D721Med (cell line): ENCODE data around the gene DDT.
"Not testable (repeated sequence)": the region's sequence is repeated elsewhere in the genome, so short reads cannot be mapped to it uniquely, and the experiment has no call there.

Source experiments
- DNase-seq: peaks from one replicate; pipeline ENCODE4 v3.0.0; 2011; ENCODE audit warnings: low spot score; ENCODE audit not compliant: insufficient read length
- FAIRE-seq: peaks from 2 replicates; lab custom pipeline; 2011; peaks lifted over from hg19 to GRCh38; lab: Jason Lieb, UNC
- TF ChIP-seq, protein P1 (sequence below): IDR thresholded peaks from 2 replicates; pipeline ENCODE4 v1.5.1; 2012; ENCODE audit warnings: mild to moderate bottlenecking, control low read depth; ENCODE audit not compliant: insufficient read depth; ENCODE audit errors: missing control alignments

DDT gene

GRCh38 chr22:23956301-23956900, 17.8 kb downstream of the DDT start:
- TF ChIP-seq, protein P1, sequence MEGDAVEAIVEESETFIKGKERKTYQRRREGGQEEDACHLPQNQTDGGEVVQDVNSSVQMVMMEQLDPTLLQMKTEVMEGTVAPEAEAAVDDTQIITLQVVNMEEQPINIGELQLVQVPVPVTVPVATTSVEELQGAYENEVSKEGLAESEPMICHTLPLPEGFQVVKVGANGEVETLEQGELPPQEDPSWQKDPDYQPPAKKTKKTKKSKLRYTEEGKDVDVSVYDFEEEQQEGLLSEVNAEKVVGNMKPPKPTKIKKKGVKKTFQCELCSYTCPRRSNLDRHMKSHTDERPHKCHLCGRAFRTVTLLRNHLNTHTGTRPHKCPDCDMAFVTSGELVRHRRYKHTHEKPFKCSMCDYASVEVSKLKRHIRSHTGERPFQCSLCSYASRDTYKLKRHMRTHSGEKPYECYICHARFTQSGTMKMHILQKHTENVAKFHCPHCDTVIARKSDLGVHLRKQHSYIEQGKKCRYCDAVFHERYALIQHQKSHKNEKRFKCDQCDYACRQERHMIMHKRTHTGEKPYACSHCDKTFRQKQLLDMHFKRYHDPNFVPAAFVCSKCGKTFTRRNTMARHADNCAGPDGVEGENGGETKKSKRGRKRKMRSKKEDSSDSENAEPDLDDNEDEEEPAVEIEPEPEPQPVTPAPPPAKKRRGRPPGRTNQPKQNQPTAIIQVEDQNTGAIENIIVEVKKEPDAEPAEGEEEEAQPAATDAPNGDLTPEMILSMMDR = peak; percentile 86
- peak; percentile 32 for FAIRE-seq
- DNase-seq = peak; percentile 37

DNA sequence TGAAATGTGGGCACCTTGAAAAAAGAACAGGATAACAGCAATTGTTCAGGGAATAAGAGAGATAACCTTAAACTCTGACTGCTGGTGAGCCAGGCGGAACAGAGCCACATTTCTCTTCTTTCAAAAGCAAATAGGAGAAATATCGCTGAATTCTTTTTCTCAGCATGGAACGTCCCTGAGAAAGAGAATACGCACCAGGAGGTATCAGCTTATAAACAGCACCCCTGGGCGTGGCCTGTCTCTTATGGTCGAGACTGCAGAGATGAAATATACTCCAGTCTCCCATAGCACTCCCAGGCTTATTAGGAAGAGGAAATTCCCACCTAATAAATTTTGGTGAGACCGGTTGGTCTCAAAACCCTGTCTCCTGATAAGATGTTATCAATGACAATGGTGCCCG, 18.4 kb downstream of the DDT start:
- not testable (repeated sequence) for DNase-seq, FAIRE-seq

DNA sequence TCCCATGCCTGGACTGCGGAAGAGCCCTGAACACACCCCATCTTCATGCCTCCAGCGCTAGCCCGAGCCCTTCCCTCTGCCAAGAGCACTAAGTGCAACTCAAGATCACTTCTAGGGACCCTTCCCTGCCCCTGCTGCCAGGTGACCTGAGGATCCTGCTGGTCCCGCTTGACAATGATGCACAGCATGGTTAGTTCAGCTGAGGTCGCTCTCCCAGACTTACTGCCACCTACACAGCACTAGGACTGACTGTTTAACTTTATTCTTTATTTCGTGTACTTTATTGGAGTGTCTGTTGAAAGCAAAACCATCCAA, 19.3 kb downstream of the DDT start:
- FAIRE-seq, DNase-seq: not testable (repeated sequence)

DNA sequence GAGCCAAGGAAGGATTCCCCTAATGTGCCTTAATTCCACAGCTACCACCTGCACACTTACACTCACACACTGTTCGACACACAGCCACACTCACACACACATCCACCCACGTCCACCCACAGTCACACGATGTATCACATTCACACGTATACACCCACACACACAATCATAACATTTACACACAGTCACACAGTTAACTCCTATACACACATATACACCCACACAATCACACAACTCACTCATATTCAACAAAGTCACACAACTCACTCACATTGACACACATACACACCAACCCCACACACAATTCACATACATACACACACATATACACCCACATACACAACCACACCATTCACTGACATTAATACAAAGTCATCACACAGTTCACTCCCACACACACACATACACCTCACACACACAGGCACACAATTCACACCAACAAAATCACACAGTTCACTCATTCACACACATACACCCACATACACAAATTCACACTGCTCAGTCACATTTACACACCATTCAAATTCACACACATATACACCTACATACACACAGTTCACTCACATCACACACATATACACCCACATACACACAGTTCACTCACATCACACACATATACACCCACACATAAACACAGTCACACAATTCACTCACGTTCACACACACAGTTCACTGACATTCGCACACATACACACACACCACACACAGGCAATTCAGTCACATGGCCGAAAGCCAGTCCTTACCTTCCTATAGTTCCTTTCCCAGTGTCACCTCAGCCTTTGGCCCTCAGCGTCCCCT, 19.8 kb downstream of the DDT start:
- not testable (repeated sequence) for FAIRE-seq, DNase-seq

DNA sequence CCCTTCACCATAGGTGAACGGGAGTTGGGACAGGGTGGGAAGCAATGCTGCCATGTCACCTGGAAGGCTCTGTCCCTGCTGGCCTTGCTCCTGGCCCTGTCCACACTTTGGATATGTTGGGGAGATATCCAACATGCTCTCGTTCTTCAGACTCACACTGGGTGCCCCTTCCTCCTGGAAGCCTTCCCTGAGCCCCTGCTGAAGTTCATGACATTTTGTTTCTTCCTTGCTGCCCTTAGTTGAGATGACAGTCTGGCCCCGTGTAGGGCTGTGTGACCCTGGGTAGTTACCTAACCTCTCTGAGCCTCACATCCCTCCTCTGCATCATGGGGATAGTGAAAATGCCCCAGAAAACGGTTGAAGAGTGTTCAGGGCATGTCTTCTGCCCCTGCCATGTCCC, 20.8 kb downstream of the DDT start:
- not testable (repeated sequence) for DNase-seq, FAIRE-seq

- FAIRE-seq = not testable (repeated sequence)
These were observed 21.3 kb downstream of the DDT start for GRCh38 chr22:23952794-23953405.

DNA sequence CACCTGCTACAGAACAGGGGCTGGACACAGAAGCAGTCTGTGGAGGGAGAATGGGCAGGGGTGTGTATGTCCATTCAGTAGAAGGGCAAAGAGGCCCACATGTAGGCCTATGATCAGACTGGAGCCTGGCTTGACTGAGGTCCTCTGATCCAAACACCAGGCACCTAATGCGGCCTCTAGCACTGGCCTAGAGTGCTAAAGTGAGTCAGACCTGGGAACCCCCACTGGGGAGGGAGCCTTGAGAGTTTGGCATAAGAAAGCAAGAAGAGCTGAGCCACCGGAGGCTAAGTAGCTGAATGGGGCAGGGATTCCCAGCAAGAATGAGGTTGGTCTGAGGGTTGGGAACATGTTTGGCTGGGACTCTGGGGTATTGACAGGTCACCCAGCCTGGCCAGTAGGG, 22.9 kb downstream of the DDT start:
- not testable (repeated sequence) for FAIRE-seq, DNase-seq

More at GRCh38 chr22:23952794-23953405, 21.3 kb downstream of the DDT start:
- not testable (repeated sequence) for DNase-seq

DNA sequence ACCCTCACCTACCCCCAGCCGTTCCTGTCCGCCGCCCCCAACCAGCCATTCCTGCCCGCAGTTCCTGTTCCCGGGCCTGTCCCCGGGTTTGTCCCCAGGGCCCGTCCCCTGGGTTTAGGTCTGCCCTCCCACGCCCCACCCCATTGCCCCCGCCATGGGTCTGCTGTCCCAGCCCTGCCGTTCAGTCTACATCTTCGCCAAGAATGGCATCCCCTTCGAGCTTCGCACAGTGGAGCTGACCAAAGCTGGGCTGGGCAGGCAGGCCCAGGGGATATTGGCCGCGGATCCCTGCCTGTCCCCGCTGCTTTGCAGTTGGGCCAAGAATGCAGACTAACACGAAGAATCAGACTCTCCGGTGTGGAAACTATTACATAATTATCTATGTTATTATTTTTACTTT, 24.5 kb downstream of the DDT start:
- not testable (repeated sequence) for DNase-seq, FAIRE-seq

DNA sequence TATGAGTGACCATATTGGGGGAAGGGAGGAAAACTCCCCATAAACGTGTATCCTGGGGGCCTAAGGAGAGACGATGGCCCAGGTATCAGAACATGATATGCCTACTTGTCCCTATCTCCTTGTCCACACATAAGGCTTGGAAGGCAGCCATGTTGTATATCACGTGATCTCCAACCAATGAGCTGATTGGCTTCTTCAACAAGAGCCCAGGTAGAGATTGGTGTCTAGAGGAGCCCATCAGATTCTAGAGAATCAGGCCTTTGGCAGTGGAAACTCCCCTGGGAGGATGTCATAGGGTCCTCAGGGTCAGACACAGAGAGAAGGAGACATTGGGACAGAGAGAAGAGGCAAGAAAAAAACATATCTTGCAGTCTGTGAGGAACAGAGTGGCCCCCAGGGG, 26.9 kb downstream of the DDT start:
- not testable (repeated sequence) for FAIRE-seq, DNase-seq

GRCh38 chr22:23940166-23940565, 34.1 kb downstream of the DDT start:
- FAIRE-seq, DNase-seq: not testable (repeated sequence)

DNA sequence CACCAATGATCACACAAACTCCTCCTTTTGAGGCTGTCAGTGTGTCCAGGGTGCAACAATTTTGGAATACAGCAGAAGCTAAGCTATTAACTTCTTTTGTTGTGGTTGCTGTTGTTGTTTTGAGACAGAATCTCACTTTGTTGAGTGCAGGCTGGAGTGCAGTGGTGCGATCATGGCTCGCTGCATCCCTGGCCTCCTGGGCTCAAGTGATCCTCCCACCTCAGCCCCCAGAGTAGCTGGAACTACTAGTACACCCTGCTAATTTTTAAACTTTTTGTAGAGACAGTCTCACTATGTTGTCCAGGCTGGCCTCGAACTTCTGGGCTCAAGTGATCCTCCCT, 35.3 kb downstream of the DDT start:
- DNase-seq (no peak), FAIRE-seq (no peak)
- TF ChIP-seq, protein P1 = no peak

- no peak for FAIRE-seq
- DNase-seq = no peak
- TF ChIP-seq, protein P1 = no peak
These were observed 35.8 kb downstream of the DDT start for GRCh38 chr22:23938328-23939016.
